ENCODE measurements around the gene CNOT6L.

CNOT6L gene

DNA sequence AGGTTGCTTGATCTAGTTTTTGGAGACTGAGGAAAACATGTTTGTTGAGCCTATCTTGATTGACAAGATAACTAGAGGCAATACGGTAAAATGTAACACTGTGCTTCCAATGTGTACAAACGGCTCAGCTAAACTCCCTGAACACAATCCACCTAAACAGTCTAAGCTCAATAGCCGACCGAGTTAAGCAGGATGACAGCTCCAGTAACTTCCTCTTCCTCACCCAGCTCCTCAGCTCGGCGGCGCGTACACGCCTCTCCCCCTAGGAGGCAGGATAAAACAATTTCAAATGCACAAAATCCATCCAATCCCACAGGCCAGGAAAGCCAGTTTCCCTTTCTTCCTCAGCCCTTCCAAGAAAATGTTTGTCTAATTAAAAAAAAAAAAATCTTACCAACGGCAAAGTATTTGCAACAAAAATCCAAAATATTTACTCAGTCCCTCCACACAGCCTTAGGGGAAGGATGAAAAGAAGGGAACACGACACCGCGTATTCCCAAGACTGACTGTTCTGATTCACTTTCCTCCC is 1.0 kb downstream of the CNOT6L start:
- H3K79me2 ChIP-seq (ENCODE audit: control insufficient read depth, low read length) = peaks cover 75% of the 10 kb centered on the region
- H3K4me1 ChIP-seq (ENCODE audit: control insufficient read depth, low read length) = peaks cover 61% of the 10 kb centered on the region
- H3K27ac ChIP-seq (ENCODE audit: low read depth, low read length) = peak overlapping the region; percentile 84

DNA sequence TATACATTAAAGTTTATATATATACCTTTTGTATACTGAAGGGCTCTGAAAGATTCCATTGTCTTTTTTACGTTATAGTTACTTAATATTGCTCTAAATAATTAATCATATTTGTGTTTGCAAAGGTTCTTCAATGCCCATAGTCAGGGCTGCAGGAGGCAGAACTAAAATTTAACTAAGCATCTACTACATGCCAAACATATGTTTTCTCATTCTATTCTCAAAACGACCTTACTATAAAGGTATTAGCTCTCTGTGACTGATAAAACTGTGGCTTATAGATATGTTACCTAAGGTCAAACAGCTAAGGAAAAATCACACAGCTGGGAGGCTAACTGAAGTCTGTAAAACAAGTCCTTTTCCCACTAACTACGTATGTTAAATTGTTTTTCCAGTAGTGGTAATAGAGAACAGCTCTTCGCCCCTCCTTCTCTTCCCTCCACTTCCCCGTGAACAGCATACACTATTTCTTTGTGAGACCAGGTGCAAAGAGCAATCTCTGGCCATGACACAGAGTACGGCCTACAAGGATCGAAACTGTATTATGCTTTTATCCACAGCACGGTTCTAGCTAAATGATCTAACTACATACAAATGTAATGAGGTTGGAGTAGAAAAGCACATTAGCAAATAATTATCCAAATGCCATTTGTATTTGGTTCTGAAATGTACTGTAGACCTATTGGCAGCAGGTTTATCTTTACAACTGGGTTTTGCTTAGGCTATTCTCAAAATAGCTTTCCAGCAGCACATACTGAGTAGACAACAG is 1.7 kb downstream of the CNOT6L start:
- H4K20me1 ChIP-seq (ENCODE audit: control insufficient read depth, insufficient read depth, low read depth, low read length) = peaks cover 28% of the 10 kb centered on the region
- peak overlapping the region; percentile 97 for H3K4me3 ChIP-seq (ENCODE audit: low read length)
- peaks cover 82% of the 10 kb centered on the region for H3K79me2 ChIP-seq (ENCODE audit: control insufficient read depth, low read length)
- TF ChIP-seq, protein P1, sequence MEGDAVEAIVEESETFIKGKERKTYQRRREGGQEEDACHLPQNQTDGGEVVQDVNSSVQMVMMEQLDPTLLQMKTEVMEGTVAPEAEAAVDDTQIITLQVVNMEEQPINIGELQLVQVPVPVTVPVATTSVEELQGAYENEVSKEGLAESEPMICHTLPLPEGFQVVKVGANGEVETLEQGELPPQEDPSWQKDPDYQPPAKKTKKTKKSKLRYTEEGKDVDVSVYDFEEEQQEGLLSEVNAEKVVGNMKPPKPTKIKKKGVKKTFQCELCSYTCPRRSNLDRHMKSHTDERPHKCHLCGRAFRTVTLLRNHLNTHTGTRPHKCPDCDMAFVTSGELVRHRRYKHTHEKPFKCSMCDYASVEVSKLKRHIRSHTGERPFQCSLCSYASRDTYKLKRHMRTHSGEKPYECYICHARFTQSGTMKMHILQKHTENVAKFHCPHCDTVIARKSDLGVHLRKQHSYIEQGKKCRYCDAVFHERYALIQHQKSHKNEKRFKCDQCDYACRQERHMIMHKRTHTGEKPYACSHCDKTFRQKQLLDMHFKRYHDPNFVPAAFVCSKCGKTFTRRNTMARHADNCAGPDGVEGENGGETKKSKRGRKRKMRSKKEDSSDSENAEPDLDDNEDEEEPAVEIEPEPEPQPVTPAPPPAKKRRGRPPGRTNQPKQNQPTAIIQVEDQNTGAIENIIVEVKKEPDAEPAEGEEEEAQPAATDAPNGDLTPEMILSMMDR (IDR thresholded peaks at IDR 0.05; ENCODE audit: low read depth, low read length, poor library complexity, severe bottlenecking) = no peak
- no peak for TF ChIP-seq EZH2phosphoT487 (IDR thresholded peaks at IDR 0.05; ENCODE audit: borderline replicate concordance, low read length)
- H3K4me1 ChIP-seq (ENCODE audit: control insufficient read depth, low read length) = peaks cover 66% of the 10 kb centered on the region
- H3K36me3 ChIP-seq (ENCODE audit: control insufficient read depth, low read length) = peaks cover 34% of the 10 kb centered on the region
- H3K9me3 ChIP-seq (ENCODE audit: control insufficient read depth, insufficient read depth, low read length) = no peaks in the 10 kb centered on the region
- H3K27me3 ChIP-seq (ENCODE audit: control insufficient read depth, low read length) = no peaks in the 10 kb centered on the region
- H3F3A ChIP-seq (ENCODE audit: control insufficient read depth, insufficient read depth) = peaks cover 11% of the 10 kb centered on the region
- peak overlapping the region; percentile 84 for H3K27ac ChIP-seq (ENCODE audit: low read depth, low read length)
- no peaks in the 10 kb centered on the region for H3K9me2 ChIP-seq (replicated peaks; ENCODE audit: control insufficient read depth, low read length)
- peak overlapping the region; percentile 87 for H3K4me2 ChIP-seq (ENCODE audit: low read length)

More for the DNA sequence above, 1.0 kb downstream of the CNOT6L start:
- H4K20me1 ChIP-seq (ENCODE audit: control insufficient read depth, insufficient read depth, low read depth, low read length) = peaks cover 28% of the 10 kb centered on the region
- peak overlapping the region; percentile 87 for H3K4me2 ChIP-seq (ENCODE audit: low read length)
- peak overlapping the region; percentile 97 for H3K4me3 ChIP-seq (ENCODE audit: low read length)
- TF ChIP-seq, protein P1 (IDR thresholded peaks at IDR 0.05; ENCODE audit: low read depth, low read length, poor library complexity, severe bottlenecking) = peak; percentile 60
- TF ChIP-seq EZH2phosphoT487 (IDR thresholded peaks at IDR 0.05; ENCODE audit: borderline replicate concordance, low read length) = no peak
- H3K9me2 ChIP-seq (replicated peaks; ENCODE audit: control insufficient read depth, low read length) = no peaks in the 10 kb centered on the region
- H3K36me3 ChIP-seq (ENCODE audit: control insufficient read depth, low read length) = peaks cover 30% of the 10 kb centered on the region
- H3K9me3 ChIP-seq (ENCODE audit: control insufficient read depth, insufficient read depth, low read length) = no peaks in the 10 kb centered on the region
- no peaks in the 10 kb centered on the region for H3K27me3 ChIP-seq (ENCODE audit: control insufficient read depth, low read length)
- H3F3A ChIP-seq (ENCODE audit: control insufficient read depth, insufficient read depth) = peaks cover 11% of the 10 kb centered on the region

DNA sequence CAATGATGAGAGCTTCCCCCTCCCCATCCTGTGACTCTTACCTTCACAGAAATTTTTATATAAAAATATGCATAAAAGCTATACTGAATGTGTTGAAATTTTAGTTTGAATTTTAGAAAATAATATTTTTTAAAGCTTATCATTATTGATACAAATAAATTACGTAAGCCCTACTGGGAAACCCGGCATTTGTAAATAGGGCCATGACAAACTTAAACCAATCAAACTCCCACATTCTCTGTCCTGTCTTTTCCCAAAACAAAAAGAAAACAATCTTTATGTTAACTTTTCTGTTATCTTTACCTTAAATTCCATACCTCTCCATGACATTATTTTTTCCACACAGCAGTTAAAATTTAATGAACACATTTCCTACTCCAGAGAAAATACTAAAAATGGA is 2.6 kb downstream of the CNOT6L start:
- Histone ChIP-seq H3K4me3 (ENCODE audit: low read length) (no peak overlapping the region), H4K20me1 (ENCODE audit: control insufficient read depth, insufficient read depth, low read depth, low read length) (peaks cover 34% of the 10 kb centered on the region), H3K36me3 (ENCODE audit: control insufficient read depth, low read length) (peaks cover 36% of the 10 kb centered on the region), H3K9me2 (replicated peaks; ENCODE audit: control insufficient read depth, low read length) (no peaks in the 10 kb centered on the region), H3K9me3 (ENCODE audit: control insufficient read depth, insufficient read depth, low read length) (no peaks in the 10 kb centered on the region), H3K4me1 (ENCODE audit: control insufficient read depth, low read length) (peaks cover 66% of the 10 kb centered on the region), H3K4me2 (ENCODE audit: low read length) (0 out of 2 replicates have a peak overlapping the region, but pooled peaks have one; percentile 12), H3F3A (ENCODE audit: control insufficient read depth, insufficient read depth) (peaks cover 10% of the 10 kb centered on the region), H3K27me3 (ENCODE audit: control insufficient read depth, low read length) (no peaks in the 10 kb centered on the region), H3K79me2 (ENCODE audit: control insufficient read depth, low read length) (peaks cover 91% of the 10 kb centered on the region), H3K27ac (ENCODE audit: low read depth, low read length) (no peak overlapping the region)
- TF ChIP-seq, protein P1 (IDR thresholded peaks at IDR 0.05; ENCODE audit: low read depth, low read length, poor library complexity, severe bottlenecking) = no peak
- TF ChIP-seq EZH2phosphoT487 (IDR thresholded peaks at IDR 0.05; ENCODE audit: borderline replicate concordance, low read length) = no peak

All from DOHH2 (cell line).